GM12873 (cell line): ENCODE results near the gene ABLIM2.

Source experiments
- CTCF ChIP-seq: IDR thresholded peaks from 2 replicates; pipeline ENCODE4 v1.5.1; 2012; ENCODE audit warnings: low read depth, mild to moderate bottlenecking, moderate library complexity, low read length, control low read depth; ENCODE audit not compliant: insufficient read depth; ENCODE audit errors: missing control alignments

The ABLIM2 gene

GRCh38 chr4:7949759-7950158 lies 208.9 kb downstream of the ABLIM2 start:
- TF ChIP-seq CTCF, result no peak

GRCh38 chr4:7947927-7948326 lies 210.7 kb downstream of the ABLIM2 start:
- no peak for TF ChIP-seq CTCF

- TF ChIP-seq CTCF, result no peak
Observed at GRCh38 chr4:7945709-7946380, 212.8 kb downstream of the ABLIM2 start.

GRCh38 chr4:7944599-7945220 lies 213.9 kb downstream of the ABLIM2 start:
- TF ChIP-seq CTCF, result no peak

GRCh38 chr4:7943211-7943610 lies 215.4 kb downstream of the ABLIM2 start:
- no peak for TF ChIP-seq CTCF

GRCh38 chr4:7941965-7942496 lies 216.6 kb downstream of the ABLIM2 start:
- TF ChIP-seq CTCF, result no peak

GRCh38 chr4:7941111-7941964 lies 217.3 kb downstream of the ABLIM2 start:
- TF ChIP-seq CTCF, result no peak
